ENCODE data around the gene CRYAB.
A peak's percentile ranks its signal among the peaks of the same experiment; 100 is the strongest.

The CRYAB gene

DNA sequence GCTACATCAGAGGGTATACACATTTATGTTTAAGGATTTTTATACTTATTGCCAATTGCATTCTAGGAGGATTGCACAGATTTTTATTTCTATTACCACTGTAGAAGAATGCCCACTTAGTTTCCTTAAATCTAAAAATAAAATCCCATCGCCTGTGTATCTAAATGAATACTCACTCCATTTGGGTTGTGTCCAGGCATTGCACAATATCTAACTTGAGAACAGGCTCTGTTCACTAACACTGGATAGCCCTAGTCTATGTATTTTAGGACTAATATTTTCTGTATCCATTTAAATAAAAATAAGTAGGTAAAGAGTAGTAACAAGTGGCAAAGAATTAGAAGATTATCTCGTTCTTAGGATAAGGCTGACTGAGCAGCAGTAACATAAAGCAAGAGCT is 11.2 kb upstream of the CRYAB start:
- Histone ChIP-seq H2AFZ (ENCODE audit: low read depth, low read length) (peak overlapping the region; percentile 88), H3K9me3 (ENCODE audit: insufficient read depth, low read length) (no peaks in the 10 kb centered on the region), H4K20me1 (ENCODE audit: insufficient read depth, low read length) (no peaks in the 10 kb centered on the region), H3K27ac (ENCODE audit: low read length) (no peak overlapping the region), H3K9ac (ENCODE audit: low read length) (no peak overlapping the region), H3K4me3 (ENCODE audit: low read length) (no peak overlapping the region), H3K27me3 (ENCODE audit: low read depth, low read length) (peaks cover 5% of the 10 kb centered on the region; the same call in 1 of the 2 replicates), H3K36me3 (replicated peaks; ENCODE audit: low read depth, low read length) (no peaks in the 10 kb centered on the region), H3K4me2 (ENCODE audit: low read length) (no peak overlapping the region), H3K4me1 (ENCODE audit: low read length) (peaks cover 4% of the 10 kb centered on the region), H3K79me2 (ENCODE audit: low read length) (no peaks in the 10 kb centered on the region)
- TF ChIP-seq, protein P1, sequence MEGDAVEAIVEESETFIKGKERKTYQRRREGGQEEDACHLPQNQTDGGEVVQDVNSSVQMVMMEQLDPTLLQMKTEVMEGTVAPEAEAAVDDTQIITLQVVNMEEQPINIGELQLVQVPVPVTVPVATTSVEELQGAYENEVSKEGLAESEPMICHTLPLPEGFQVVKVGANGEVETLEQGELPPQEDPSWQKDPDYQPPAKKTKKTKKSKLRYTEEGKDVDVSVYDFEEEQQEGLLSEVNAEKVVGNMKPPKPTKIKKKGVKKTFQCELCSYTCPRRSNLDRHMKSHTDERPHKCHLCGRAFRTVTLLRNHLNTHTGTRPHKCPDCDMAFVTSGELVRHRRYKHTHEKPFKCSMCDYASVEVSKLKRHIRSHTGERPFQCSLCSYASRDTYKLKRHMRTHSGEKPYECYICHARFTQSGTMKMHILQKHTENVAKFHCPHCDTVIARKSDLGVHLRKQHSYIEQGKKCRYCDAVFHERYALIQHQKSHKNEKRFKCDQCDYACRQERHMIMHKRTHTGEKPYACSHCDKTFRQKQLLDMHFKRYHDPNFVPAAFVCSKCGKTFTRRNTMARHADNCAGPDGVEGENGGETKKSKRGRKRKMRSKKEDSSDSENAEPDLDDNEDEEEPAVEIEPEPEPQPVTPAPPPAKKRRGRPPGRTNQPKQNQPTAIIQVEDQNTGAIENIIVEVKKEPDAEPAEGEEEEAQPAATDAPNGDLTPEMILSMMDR (IDR thresholded peaks at IDR 0.05; ENCODE audit: low read depth, low read length): no peak
- TF ChIP-seq EZH2phosphoT487 (IDR thresholded peaks at IDR 0.05; ENCODE audit: low read depth): no peak

DNA sequence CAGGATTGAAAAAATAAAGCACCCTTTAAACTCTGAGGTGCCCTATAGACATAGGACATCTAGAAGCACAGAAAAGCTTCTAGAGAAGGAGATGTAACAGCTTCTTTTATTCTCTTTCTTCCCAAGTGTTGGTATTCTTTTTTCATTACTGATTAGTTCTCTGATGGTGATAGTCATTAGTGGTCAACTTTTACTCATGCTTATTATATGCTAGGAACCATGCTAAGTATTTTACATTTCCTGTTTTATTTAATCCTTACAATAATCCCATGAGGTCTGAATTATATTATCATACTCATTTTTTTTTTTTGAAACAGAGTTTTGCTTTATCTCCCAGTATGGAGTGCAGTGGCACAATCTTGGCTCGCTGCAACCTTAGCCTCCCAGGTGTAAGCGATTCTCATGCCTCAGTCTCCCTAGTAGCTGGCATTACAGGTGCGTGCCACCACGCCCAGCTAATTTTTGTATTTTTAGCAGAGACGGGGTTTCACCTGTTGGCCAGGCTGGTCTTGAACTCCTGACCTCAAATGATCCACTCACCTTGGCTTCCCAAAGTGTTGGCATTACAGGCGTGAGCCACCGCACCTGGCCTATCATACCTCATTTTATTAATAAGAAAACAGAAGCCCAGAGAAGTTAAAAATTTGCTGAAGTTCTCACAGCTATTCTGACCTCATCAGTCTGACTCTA is 10.1 kb upstream of the CRYAB start:
- peaks cover 8% of the 10 kb centered on the region; the same call in 1 of the 2 replicates for H3K27me3 ChIP-seq (ENCODE audit: low read depth, low read length)
- H3K79me2 ChIP-seq (ENCODE audit: low read length): no peaks in the 10 kb centered on the region
- H2AFZ ChIP-seq (ENCODE audit: low read depth, low read length): no peak overlapping the region
- H3K4me1 ChIP-seq (ENCODE audit: low read length): peaks cover 4% of the 10 kb centered on the region
- H3K4me2 ChIP-seq (ENCODE audit: low read length): no peak overlapping the region
- H3K9me3 ChIP-seq (ENCODE audit: insufficient read depth, low read length): no peaks in the 10 kb centered on the region
- no peak overlapping the region for H3K27ac ChIP-seq (ENCODE audit: low read length)
- no peak overlapping the region for H3K4me3 ChIP-seq (ENCODE audit: low read length)
- H4K20me1 ChIP-seq (ENCODE audit: insufficient read depth, low read length): no peaks in the 10 kb centered on the region
- no peak for TF ChIP-seq EZH2phosphoT487 (IDR thresholded peaks at IDR 0.05; ENCODE audit: low read depth)
- TF ChIP-seq, protein P1 (IDR thresholded peaks at IDR 0.05; ENCODE audit: low read depth, low read length): no peak
- no peaks in the 10 kb centered on the region for H3K36me3 ChIP-seq (replicated peaks; ENCODE audit: low read depth, low read length)
- H3K9ac ChIP-seq (ENCODE audit: low read length): no peak overlapping the region

DNA sequence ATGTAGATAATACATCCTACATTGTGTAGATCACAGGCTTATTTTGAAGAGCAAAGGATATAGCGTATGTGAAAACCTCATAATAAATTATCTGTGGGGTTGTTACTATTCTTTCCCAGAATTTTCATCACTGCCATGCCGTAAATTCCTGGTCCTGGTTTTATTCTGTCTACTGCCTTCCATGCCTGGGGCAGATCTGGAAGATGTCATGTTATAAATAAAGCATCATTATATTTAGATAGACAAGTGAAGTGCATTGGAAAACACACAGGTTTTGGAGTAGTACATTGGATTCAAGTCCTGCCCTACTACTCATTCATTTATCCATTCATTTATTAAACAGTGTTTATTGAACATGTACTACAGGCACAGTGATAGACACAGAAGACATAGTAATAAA is 9.3 kb upstream of the CRYAB start:
- TF ChIP-seq EZH2phosphoT487 (IDR thresholded peaks at IDR 0.05; ENCODE audit: low read depth): no peak
- TF ChIP-seq, protein P1 (IDR thresholded peaks at IDR 0.05; ENCODE audit: low read depth, low read length): no peak
- no peaks in the 10 kb centered on the region for H4K20me1 ChIP-seq (ENCODE audit: insufficient read depth, low read length)
- no peak overlapping the region for H3K4me2 ChIP-seq (ENCODE audit: low read length)

DNA sequence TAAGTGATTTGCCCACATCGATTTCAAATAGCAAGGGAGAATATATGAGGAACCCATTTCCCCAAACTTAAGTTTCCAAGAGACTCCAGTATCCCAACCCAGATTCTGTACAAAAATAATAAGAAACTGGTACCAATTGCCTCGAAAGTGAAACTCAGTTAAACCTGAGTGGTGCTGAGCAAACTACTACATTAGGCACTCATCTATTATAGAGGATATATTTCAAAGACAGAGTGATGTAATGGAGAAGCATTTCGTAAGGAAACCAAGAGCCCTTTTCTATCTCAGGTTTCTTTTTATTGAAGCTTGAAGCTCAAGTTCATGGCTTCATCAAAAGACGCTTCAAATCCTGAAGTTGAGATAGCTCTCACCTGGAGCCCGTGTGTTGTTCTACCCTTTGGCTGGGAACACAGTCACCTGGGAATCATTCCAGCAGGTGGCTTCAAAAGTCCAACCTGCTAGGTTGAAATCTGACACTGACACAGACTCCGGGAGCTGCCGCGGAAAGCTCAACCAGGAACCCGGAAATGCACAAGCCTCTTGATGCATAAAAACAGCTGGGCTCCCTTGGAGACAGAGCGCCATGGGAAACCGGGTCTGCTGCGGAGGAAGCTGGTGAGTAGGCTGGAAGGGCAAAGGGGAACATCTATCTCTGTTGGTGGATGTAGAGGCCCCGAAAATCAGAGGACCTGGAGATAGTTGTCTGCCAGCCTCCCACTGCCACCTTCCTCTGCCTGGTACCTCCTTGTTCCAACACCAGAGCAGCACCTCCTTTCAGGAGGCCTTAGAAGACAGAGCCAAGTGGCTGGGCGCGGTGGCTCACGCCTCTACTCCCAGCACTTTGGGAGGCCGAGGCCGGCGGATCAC is 7.1 kb upstream of the CRYAB start, which contains the start of gene C11orf52:
C11orf52 (plus strand) TSS at position 524 of the 867 bp plus-strand sequence; CDS start at position 584, 60 bp downstream.
- Histone ChIP-seq H3K4me2 (ENCODE audit: low read length) (no peak within 1 kb of the TSS), H4K20me1 (ENCODE audit: insufficient read depth, low read length) (no peaks in the 10 kb centered on the region), H3K79me2 (ENCODE audit: low read length) (no peaks in the 10 kb centered on the region), H3K27me3 (ENCODE audit: low read depth, low read length) (peaks cover 12% of the 10 kb centered on the region; the same call in 1 of the 2 replicates), H3K9me3 (ENCODE audit: insufficient read depth, low read length) (no peaks in the 10 kb centered on the region), H2AFZ (ENCODE audit: low read depth, low read length) (no peak within 1 kb of the TSS), H3K27ac (ENCODE audit: low read length) (no peak within 1 kb of the TSS), H3K4me1 (ENCODE audit: low read length) (no peaks in the 10 kb centered on the region), H3K36me3 (replicated peaks; ENCODE audit: low read depth, low read length) (no peaks in the 10 kb centered on the region), H3K9ac (ENCODE audit: low read length) (no peak within 1 kb of the TSS), H3K4me3 (ENCODE audit: low read length) (no peak within 1 kb of the TSS)
- TF ChIP-seq EZH2phosphoT487 (IDR thresholded peaks at IDR 0.05; ENCODE audit: low read depth): no peak
- TF ChIP-seq, protein P1 (IDR thresholded peaks at IDR 0.05; ENCODE audit: low read depth, low read length): no peak

More for the DNA sequence above, 9.3 kb upstream of the CRYAB start:
- H3K4me1 ChIP-seq (ENCODE audit: low read length): no peaks in the 10 kb centered on the region
- no peak overlapping the region for H3K4me3 ChIP-seq (ENCODE audit: low read length)
- H3K36me3 ChIP-seq (replicated peaks; ENCODE audit: low read depth, low read length): no peaks in the 10 kb centered on the region
- peaks cover 8% of the 10 kb centered on the region; the same call in 1 of the 2 replicates for H3K27me3 ChIP-seq (ENCODE audit: low read depth, low read length)
- H3K79me2 ChIP-seq (ENCODE audit: low read length): no peaks in the 10 kb centered on the region
- no peaks in the 10 kb centered on the region for H3K9me3 ChIP-seq (ENCODE audit: insufficient read depth, low read length)
- H3K27ac ChIP-seq (ENCODE audit: low read length): no peak overlapping the region
- H2AFZ ChIP-seq (ENCODE audit: low read depth, low read length): no peak overlapping the region
- H3K9ac ChIP-seq (ENCODE audit: low read length): no peak overlapping the region

Measured in OCI-LY3 (cell line).